ENCODE results near the gene DPP4. TPM values are rescaled to one million over a fixed set of nuclear protein-coding genes. Genes with fewer than 3 reads are reported as not detected.

Gene DPP4
- polyA plus RNA-seq, 1 donor from 2014 or later: not detected

DNA sequence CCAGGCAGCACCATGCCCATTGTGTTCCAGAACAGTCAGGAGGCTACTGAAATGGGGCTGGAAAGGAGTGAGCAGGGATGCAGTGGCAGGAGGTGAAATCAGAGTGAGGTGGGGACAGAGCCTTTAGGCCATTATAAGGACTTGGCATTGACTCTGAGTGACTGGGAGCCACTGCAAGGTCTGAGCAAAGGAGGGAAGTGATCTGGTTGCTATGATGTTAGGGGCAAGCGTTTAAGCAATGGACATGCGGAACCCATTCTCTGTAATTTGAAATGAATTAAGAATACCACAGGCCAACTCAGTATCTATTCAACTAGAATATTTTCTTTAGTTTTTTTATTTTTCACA lies 98.2 kb downstream of the DPP4 start:
- TF ChIP-seq EZH2 (IDR thresholded peaks at IDR 0.05; ENCODE audit: borderline replicate concordance, insufficient read depth, low read length, poor library complexity, severe bottlenecking) (no peak), POLR2AphosphoS5 (IDR thresholded peaks at IDR 0.05) (no peak), EP300 (conservative IDR thresholded peaks at IDR 0.05; ENCODE audit: poor library complexity, severe bottlenecking) (no peak), TAF1 (IDR thresholded peaks at IDR 0.05; ENCODE audit: low read depth) (no peak), SMC3 (conservative IDR thresholded peaks at IDR 0.05; ENCODE audit: poor library complexity) (no peak), RAD21 (conservative IDR thresholded peaks at IDR 0.05) (no peak), MXI1 (conservative IDR thresholded peaks at IDR 0.05; ENCODE audit: poor library complexity, severe bottlenecking) (no peak)
- TF ChIP-seq, protein P1, sequence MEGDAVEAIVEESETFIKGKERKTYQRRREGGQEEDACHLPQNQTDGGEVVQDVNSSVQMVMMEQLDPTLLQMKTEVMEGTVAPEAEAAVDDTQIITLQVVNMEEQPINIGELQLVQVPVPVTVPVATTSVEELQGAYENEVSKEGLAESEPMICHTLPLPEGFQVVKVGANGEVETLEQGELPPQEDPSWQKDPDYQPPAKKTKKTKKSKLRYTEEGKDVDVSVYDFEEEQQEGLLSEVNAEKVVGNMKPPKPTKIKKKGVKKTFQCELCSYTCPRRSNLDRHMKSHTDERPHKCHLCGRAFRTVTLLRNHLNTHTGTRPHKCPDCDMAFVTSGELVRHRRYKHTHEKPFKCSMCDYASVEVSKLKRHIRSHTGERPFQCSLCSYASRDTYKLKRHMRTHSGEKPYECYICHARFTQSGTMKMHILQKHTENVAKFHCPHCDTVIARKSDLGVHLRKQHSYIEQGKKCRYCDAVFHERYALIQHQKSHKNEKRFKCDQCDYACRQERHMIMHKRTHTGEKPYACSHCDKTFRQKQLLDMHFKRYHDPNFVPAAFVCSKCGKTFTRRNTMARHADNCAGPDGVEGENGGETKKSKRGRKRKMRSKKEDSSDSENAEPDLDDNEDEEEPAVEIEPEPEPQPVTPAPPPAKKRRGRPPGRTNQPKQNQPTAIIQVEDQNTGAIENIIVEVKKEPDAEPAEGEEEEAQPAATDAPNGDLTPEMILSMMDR (IDR thresholded peaks at IDR 0.05; ENCODE audit: poor library complexity, severe bottlenecking): no peak
- TF ChIP-seq, protein P2, sequence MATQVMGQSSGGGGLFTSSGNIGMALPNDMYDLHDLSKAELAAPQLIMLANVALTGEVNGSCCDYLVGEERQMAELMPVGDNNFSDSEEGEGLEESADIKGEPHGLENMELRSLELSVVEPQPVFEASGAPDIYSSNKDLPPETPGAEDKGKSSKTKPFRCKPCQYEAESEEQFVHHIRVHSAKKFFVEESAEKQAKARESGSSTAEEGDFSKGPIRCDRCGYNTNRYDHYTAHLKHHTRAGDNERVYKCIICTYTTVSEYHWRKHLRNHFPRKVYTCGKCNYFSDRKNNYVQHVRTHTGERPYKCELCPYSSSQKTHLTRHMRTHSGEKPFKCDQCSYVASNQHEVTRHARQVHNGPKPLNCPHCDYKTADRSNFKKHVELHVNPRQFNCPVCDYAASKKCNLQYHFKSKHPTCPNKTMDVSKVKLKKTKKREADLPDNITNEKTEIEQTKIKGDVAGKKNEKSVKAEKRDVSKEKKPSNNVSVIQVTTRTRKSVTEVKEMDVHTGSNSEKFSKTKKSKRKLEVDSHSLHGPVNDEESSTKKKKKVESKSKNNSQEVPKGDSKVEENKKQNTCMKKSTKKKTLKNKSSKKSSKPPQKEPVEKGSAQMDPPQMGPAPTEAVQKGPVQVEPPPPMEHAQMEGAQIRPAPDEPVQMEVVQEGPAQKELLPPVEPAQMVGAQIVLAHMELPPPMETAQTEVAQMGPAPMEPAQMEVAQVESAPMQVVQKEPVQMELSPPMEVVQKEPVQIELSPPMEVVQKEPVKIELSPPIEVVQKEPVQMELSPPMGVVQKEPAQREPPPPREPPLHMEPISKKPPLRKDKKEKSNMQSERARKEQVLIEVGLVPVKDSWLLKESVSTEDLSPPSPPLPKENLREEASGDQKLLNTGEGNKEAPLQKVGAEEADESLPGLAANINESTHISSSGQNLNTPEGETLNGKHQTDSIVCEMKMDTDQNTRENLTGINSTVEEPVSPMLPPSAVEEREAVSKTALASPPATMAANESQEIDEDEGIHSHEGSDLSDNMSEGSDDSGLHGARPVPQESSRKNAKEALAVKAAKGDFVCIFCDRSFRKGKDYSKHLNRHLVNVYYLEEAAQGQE (IDR thresholded peaks at IDR 0.05; ENCODE audit: borderline replicate concordance): no peak
- Histone ChIP-seq H4K20me1 (ENCODE audit: insufficient read depth) (no peaks in the 10 kb centered on the region), H3K4me3 (ENCODE audit: low read length) (no peak overlapping the region), H3K9me2 (ENCODE audit: insufficient read depth, low read length) (no peaks in the 10 kb centered on the region), H3K9ac (ENCODE audit: low read length) (no peak overlapping the region), H3K9me3 (ENCODE audit: low read length) (no peaks in the 10 kb centered on the region), H2AFZ (ENCODE audit: low read depth, low read length) (no peak overlapping the region), H3F3A (ENCODE audit: insufficient read depth, low read length, poor library complexity, severe bottlenecking) (no peaks in the 10 kb centered on the region), H3K27me3 (ENCODE audit: insufficient read depth, low read depth, low read length) (no peaks in the 10 kb centered on the region), H3K36me3 (ENCODE audit: insufficient read depth, low read length) (no peaks in the 10 kb centered on the region), H3K4me2 (ENCODE audit: low read length) (no peak overlapping the region), H3K27ac (ENCODE audit: low read length) (no peak overlapping the region), H3K79me2 (replicated peaks; ENCODE audit: insufficient read depth, low read length) (no peaks in the 10 kb centered on the region)

DNA sequence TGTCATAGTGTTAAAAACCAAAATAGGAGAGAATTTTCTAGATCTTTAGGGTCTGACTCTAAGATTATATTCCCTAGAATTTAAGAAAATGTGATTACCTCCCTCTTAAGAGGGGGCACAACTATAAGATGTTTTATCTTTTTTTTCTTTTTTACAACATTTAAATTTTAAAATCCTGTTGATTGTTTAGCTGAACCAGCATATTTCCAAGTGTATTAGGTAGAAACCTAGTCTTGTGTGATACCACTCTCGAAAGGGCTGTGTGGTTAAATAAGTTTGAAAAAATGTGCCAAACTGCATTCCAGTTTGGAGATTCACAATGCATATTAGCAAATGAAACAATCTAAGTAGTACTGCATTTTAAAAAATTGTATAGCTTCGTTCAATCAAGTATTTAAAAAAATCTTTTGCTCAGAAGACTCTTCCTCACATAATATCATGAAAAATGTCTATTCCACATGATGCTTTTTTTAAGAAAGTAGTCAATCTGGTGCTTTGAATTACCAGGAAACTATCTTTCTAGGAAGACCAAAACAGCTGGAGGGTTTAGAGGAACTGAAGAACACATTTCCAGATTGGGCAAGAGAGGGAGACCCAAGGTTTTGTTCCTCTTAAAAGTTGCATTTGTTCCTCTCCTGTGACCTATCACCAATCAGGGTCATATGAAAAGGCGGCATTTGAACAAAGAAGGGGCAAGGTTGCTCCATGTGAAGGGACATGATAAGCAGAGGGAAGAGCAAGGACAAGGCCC lies 98.8 kb downstream of the DPP4 start:
- Histone ChIP-seq H3K4me3 (ENCODE audit: low read length) (no peak overlapping the region), H3K36me3 (ENCODE audit: insufficient read depth, low read length) (no peaks in the 10 kb centered on the region), H3K27me3 (ENCODE audit: insufficient read depth, low read depth, low read length) (no peaks in the 10 kb centered on the region), H3F3A (ENCODE audit: insufficient read depth, low read length, poor library complexity, severe bottlenecking) (no peaks in the 10 kb centered on the region), H3K27ac (ENCODE audit: low read length) (no peak overlapping the region), H3K9me3 (ENCODE audit: low read length) (no peaks in the 10 kb centered on the region), H3K4me2 (ENCODE audit: low read length) (no peak overlapping the region), H3K9ac (ENCODE audit: low read length) (no peak overlapping the region), H3K79me2 (replicated peaks; ENCODE audit: insufficient read depth, low read length) (no peaks in the 10 kb centered on the region), H2AFZ (ENCODE audit: low read depth, low read length) (no peak overlapping the region), H3K9me2 (ENCODE audit: insufficient read depth, low read length) (no peaks in the 10 kb centered on the region), H4K20me1 (ENCODE audit: insufficient read depth) (no peaks in the 10 kb centered on the region)
- TF ChIP-seq SMC3 (conservative IDR thresholded peaks at IDR 0.05; ENCODE audit: poor library complexity): no peak
- TF ChIP-seq TAF1 (IDR thresholded peaks at IDR 0.05; ENCODE audit: low read depth): no peak
- TF ChIP-seq MXI1 (conservative IDR thresholded peaks at IDR 0.05; ENCODE audit: poor library complexity, severe bottlenecking): no peak
- TF ChIP-seq EP300 (conservative IDR thresholded peaks at IDR 0.05; ENCODE audit: poor library complexity, severe bottlenecking): no peak
- TF ChIP-seq EZH2 (IDR thresholded peaks at IDR 0.05; ENCODE audit: borderline replicate concordance, insufficient read depth, low read length, poor library complexity, severe bottlenecking): no peak
- TF ChIP-seq, protein P2 (IDR thresholded peaks at IDR 0.05; ENCODE audit: borderline replicate concordance): no peak
- TF ChIP-seq RAD21 (conservative IDR thresholded peaks at IDR 0.05): no peak
- TF ChIP-seq, protein P1 (IDR thresholded peaks at IDR 0.05; ENCODE audit: poor library complexity, severe bottlenecking): no peak
- no peak for TF ChIP-seq POLR2AphosphoS5 (IDR thresholded peaks at IDR 0.05)

Measured in neural cell (in vitro differentiated cells).